Measurements from ENCODE around the gene SLC35F3. TPM values are rescaled to one million over a fixed set of nuclear protein-coding genes. Genes with fewer than 3 reads are reported as not detected.

Gene SLC35F3
- total RNA-seq, 2 experiments from 2014 or later, result not detected

- no peak for TF ChIP-seq CTCF (conservative IDR thresholded peaks at IDR 0.05; ENCODE audit: low read length)
- no peak for TF ChIP-seq EZH2phosphoT487 (IDR thresholded peaks at IDR 0.05; ENCODE audit: borderline replicate concordance, low read depth, low read length)
- Histone ChIP-seq H3K27ac (ENCODE audit: low read depth, low read length, poor library complexity, severe bottlenecking) (no peak overlapping the region), H3K4me3 (ENCODE audit: low read depth, low read length, poor library complexity, severe bottlenecking) (no peak overlapping the region), H3K9me2 (ENCODE audit: insufficient read depth, low read length) (no peaks in the 10 kb centered on the region), H2AFZ (ENCODE audit: low read length) (no peak overlapping the region), H3K36me3 (ENCODE audit: insufficient read depth, low read length) (no peaks in the 10 kb centered on the region), H4K20me1 (ENCODE audit: insufficient read depth, low read length) (no peaks in the 10 kb centered on the region), H3K9me3 (ENCODE audit: low read length) (no peaks in the 10 kb centered on the region), H3K4me2 (ENCODE audit: low read length) (no peak overlapping the region), H3K4me1 (ENCODE audit: insufficient read depth, low read length, poor library complexity, severe bottlenecking) (no peaks in the 10 kb centered on the region), H3K79me2 (ENCODE audit: insufficient read depth, low read depth, low read length) (no peaks in the 10 kb centered on the region)
- intact Hi-C loops (cut with micrococcal nuclease; ENCODE audit: unreplicated experiment), result no loop called here
- no peak for DNase-seq (ENCODE audit: low spot score)
- no TSS peak for BruUV-seq (replicated peaks)
- POLR2A ChIA-PET, result interaction anchor here (0.8 to 1.2 kb wide), 2 partner anchors 10 to 37 kb away, joined by 3 to 5 read pairs; no protein-coding TSS in a partner anchor
- CTCF ChIA-PET (ENCODE audit: unreplicated experiment), result no interaction called here
Observed at GRCh38 chr1:233944601-233945000, 40.1 kb downstream of the SLC35F3 start.

DNA sequence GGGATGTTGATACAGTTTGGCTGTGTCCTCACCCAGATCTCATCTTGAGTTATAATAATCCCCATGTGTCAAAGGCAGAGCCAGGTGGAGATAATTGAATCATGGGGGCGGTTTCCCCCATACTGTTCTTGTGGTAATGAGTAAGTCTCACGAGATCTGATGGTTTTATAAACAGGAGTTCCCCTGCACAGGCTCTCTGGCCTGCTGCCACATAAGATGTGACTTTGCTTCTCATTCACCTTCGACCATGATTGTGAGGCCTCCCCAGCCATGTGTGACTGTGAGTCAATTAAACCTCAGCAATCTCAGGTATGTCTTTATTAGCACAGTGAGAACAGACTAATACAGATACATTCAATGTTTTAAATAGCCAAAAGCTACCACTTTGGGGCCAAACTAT lies 41.1 kb downstream of the SLC35F3 start:
- no TSS peak for BruUV-seq (replicated peaks)
- no peak overlapping the region for H3K4me3 ChIP-seq (ENCODE audit: low read depth, low read length, poor library complexity, severe bottlenecking)
- TF ChIP-seq EZH2phosphoT487 (IDR thresholded peaks at IDR 0.05; ENCODE audit: borderline replicate concordance, low read depth, low read length), result no peak
- no peak for TF ChIP-seq CTCF (conservative IDR thresholded peaks at IDR 0.05; ENCODE audit: low read length)
- CTCF ChIA-PET (ENCODE audit: unreplicated experiment), result no interaction called here
- no peaks in the 10 kb centered on the region for H3K79me2 ChIP-seq (ENCODE audit: insufficient read depth, low read depth, low read length)
- POLR2A ChIA-PET, result no interaction called here
- H2AFZ ChIP-seq (ENCODE audit: low read length), result no peak overlapping the region
- DNase-seq (ENCODE audit: low spot score), result no peak
- H4K20me1 ChIP-seq (ENCODE audit: insufficient read depth, low read length), result no peaks in the 10 kb centered on the region
- H3K4me2 ChIP-seq (ENCODE audit: low read length), result no peak overlapping the region
- no peaks in the 10 kb centered on the region for H3K36me3 ChIP-seq (ENCODE audit: insufficient read depth, low read length)
- H3K9me2 ChIP-seq (ENCODE audit: insufficient read depth, low read length), result no peaks in the 10 kb centered on the region
- intact Hi-C loops (cut with micrococcal nuclease; ENCODE audit: unreplicated experiment), result no loop called here
- no peaks in the 10 kb centered on the region for H3K9me3 ChIP-seq (ENCODE audit: low read length)
- no peaks in the 10 kb centered on the region for H3K4me1 ChIP-seq (ENCODE audit: insufficient read depth, low read length, poor library complexity, severe bottlenecking)
- no peak overlapping the region for H3K27ac ChIP-seq (ENCODE audit: low read depth, low read length, poor library complexity, severe bottlenecking)

DNA sequence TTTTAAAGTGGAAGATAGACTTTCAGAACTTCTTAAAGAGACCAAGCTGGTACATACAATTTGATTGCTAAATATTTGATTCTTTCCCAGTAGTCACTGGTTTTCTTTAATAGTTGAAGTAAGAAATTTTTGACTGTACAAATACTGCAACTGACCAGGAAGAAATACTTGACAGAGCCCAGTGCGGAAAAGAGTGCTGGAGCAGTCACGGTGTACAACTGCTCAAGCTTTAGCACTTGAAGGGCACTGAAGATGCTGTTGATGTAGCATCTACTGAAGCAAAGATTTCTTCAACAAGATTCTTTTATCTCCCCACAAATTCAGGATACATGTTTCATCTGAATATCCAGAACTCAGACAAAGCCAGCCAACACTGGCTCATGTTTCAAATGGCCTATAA lies 41.5 kb downstream of the SLC35F3 start:
- H3K4me1 ChIP-seq (ENCODE audit: insufficient read depth, low read length, poor library complexity, severe bottlenecking), result no peaks in the 10 kb centered on the region
- no peaks in the 10 kb centered on the region for H3K9me3 ChIP-seq (ENCODE audit: low read length)
- H3K4me2 ChIP-seq (ENCODE audit: low read length), result no peak overlapping the region
- intact Hi-C loops (cut with micrococcal nuclease; ENCODE audit: unreplicated experiment), result no loop called here
- CTCF ChIA-PET (ENCODE audit: unreplicated experiment), result no interaction called here
- no TSS peak for BruUV-seq (replicated peaks)
- no peaks in the 10 kb centered on the region for H3K79me2 ChIP-seq (ENCODE audit: insufficient read depth, low read depth, low read length)
- H2AFZ ChIP-seq (ENCODE audit: low read length), result no peak overlapping the region
- no peak for DNase-seq (ENCODE audit: low spot score)
- H3K36me3 ChIP-seq (ENCODE audit: insufficient read depth, low read length), result no peaks in the 10 kb centered on the region
- H3K4me3 ChIP-seq (ENCODE audit: low read depth, low read length, poor library complexity, severe bottlenecking), result no peak overlapping the region
- H3K27ac ChIP-seq (ENCODE audit: low read depth, low read length, poor library complexity, severe bottlenecking), result no peak overlapping the region
- POLR2A ChIA-PET, result no interaction called here
- TF ChIP-seq EZH2phosphoT487 (IDR thresholded peaks at IDR 0.05; ENCODE audit: borderline replicate concordance, low read depth, low read length) (no peak), CTCF (conservative IDR thresholded peaks at IDR 0.05; ENCODE audit: low read length) (no peak)
- no peaks in the 10 kb centered on the region for H4K20me1 ChIP-seq (ENCODE audit: insufficient read depth, low read length)
- H3K9me2 ChIP-seq (ENCODE audit: insufficient read depth, low read length), result no peaks in the 10 kb centered on the region
